Measurements from ENCODE around the gene CBFB.

CBFB gene

DNA sequence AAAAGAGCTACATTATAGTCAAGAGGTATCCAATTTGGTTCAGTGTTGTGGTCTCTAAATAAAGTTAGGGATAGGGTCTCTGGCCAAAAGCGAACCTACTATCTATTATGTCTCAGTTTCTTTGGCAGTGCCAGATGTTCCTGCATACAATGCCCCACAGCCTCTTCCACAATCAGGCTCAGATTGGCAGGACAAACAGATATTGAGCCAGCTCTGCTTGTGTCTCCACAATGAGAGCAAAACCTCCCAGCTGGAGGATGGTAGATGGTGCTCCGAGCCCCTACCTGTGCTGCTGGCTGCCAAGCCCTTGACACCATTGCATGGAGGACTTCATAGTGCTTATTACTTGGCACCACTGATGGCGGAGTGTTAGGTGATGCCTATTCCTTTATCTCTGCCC, 100.5 kb downstream of the CBFB start:
- no peaks in the 10 kb centered on the region for H3K27me3 ChIP-seq
- no peak overlapping the region for H3K27ac ChIP-seq
- intact Hi-C loops (cut with DNase I; ENCODE audit: low total_unique reads), result no loop called here
- H3K4me1 ChIP-seq, result no peaks in the 10 kb centered on the region
- no peaks in the 10 kb centered on the region for H3K9me3 ChIP-seq
- DNase-seq, result no peak
- TF ChIP-seq, protein P1, sequence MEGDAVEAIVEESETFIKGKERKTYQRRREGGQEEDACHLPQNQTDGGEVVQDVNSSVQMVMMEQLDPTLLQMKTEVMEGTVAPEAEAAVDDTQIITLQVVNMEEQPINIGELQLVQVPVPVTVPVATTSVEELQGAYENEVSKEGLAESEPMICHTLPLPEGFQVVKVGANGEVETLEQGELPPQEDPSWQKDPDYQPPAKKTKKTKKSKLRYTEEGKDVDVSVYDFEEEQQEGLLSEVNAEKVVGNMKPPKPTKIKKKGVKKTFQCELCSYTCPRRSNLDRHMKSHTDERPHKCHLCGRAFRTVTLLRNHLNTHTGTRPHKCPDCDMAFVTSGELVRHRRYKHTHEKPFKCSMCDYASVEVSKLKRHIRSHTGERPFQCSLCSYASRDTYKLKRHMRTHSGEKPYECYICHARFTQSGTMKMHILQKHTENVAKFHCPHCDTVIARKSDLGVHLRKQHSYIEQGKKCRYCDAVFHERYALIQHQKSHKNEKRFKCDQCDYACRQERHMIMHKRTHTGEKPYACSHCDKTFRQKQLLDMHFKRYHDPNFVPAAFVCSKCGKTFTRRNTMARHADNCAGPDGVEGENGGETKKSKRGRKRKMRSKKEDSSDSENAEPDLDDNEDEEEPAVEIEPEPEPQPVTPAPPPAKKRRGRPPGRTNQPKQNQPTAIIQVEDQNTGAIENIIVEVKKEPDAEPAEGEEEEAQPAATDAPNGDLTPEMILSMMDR (IDR thresholded peaks at IDR 0.05), result no peak
- H3K36me3 ChIP-seq, result peaks cover 36 to 99% (median 38%) of the 10 kb centered on the region in 3 donors
- H3K4me3 ChIP-seq, result no peak overlapping the region

DNA sequence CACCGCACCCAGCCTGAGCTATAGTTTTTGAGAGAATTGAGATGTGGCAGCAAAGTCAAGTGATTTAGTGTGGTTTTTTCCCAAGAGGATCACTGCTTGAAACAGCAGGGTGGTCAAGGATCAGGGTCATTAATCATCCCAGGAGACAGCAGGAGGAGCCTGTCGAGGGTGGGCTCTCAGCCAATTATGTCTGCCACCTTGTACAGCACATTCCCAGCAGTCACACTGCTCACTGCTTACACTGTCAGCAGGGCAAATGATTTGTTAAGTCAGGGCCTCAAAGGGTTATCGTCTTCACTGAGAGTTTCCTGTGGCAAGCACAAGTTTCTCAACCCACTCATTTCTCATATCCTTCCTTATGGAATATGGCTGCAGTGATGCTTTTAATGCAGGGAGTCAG, 108.7 kb downstream of the CBFB start:
- intact Hi-C loops (cut with DNase I; ENCODE audit: low total_unique reads), result no loop called here
- Histone ChIP-seq H3K4me3 (no peak overlapping the region), H3K36me3 (peaks cover 88 to 99% (median 95%) of the 10 kb centered on the region in 3 donors), H3K27ac (no peak overlapping the region), H3K4me1 (no peaks in the 10 kb centered on the region), H3K27me3 (no peaks in the 10 kb centered on the region), H3K9me3 (no peaks in the 10 kb centered on the region)
- no peak for DNase-seq
- TF ChIP-seq, protein P1 (IDR thresholded peaks at IDR 0.05), result no peak

DNA sequence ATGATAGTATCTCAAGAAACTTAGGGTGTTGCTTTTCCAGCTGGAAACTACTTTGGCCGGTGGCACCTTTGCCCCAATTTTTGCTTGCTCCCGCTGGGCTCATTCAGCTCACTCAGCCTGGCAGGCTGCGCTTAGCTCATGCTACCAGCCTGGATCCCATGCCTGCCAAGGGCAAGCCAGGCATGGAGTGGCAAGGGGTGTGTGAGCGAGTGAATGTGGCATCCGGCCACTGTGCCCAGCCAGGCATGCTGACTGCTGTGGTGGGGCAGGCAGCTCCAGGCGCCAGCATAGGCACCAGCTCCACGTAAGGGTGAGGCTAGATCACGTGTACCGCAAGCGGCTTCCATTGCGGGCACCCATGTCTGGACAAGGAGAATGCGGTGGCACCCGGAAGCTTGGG, 112.4 kb downstream of the CBFB start:
- intact Hi-C loops (cut with DNase I; ENCODE audit: low total_unique reads), result no loop called here
- no peak overlapping the region for H3K4me3 ChIP-seq
- H3K27me3 ChIP-seq, result no peaks in the 10 kb centered on the region
- no peak overlapping the region for H3K27ac ChIP-seq
- TF ChIP-seq, protein P1 (IDR thresholded peaks at IDR 0.05), result no peak
- H3K4me1 ChIP-seq, result no peaks in the 10 kb centered on the region
- peaks cover 90 to 99% (median 93%) of the 10 kb centered on the region in 3 donors for H3K36me3 ChIP-seq
- H3K9me3 ChIP-seq, result no peaks in the 10 kb centered on the region
- DNase-seq, result no peak

DNA sequence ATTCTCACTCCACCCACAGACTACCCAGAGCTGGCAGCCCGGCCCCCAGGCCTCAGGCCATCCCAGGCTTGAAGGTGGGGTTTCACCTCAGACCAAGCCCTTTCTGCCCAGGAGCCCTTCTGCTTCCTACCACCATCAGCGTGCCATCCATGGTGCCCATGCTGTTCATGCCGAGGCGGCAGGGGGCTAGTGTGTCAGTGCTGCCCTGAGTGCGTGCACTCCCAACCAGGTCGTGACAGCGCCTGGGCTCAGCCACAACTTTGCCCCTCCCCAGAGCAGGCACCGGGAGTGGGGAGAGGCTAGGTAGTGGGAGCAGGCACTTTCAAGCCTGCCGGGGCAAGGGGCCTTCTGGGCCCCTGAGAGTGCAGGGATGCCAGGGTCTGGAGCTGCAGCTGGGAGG, 113.4 kb downstream of the CBFB start:
- intact Hi-C loops (cut with DNase I; ENCODE audit: low total_unique reads), result no loop called here
- no peaks in the 10 kb centered on the region for H3K9me3 ChIP-seq
- TF ChIP-seq, protein P1 (IDR thresholded peaks at IDR 0.05), result no peak
- no peak overlapping the region for H3K27ac ChIP-seq
- no peak for DNase-seq
- H3K27me3 ChIP-seq, result no peaks in the 10 kb centered on the region
- peaks cover 82 to 99% (median 95%) of the 10 kb centered on the region in 3 donors for H3K36me3 ChIP-seq
- no peak overlapping the region for H3K4me3 ChIP-seq
- H3K4me1 ChIP-seq, result no peaks in the 10 kb centered on the region

DNA sequence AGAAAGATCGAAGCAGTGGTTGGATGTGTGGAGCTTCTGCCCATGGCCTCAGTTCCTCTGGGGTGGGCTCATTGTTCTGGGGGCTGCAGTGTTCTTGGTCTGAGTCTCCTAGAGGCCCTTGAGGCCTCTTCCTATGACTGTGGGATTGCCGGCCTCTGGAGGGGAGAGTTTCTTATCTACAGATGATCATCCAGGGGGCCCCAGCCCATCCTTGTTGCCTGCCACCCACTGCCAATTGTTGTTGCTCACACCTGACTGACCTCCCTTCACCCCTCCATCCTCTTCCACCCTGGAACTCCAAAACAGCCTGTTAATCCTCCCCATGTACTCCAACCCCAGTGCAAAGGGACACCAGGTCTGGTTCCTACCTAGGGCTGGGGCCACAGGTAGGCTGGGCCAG, 116.0 kb downstream of the CBFB start:
- Histone ChIP-seq H3K27me3 (no peaks in the 10 kb centered on the region), H3K9me3 (no peaks in the 10 kb centered on the region), H3K4me1 (peaks cover 0 to 4% (median under 1%) of the 10 kb centered on the region in 4 donors), H3K4me3 (no peak overlapping the region), H3K27ac (no peak overlapping the region), H3K36me3 (peaks cover 59 to 92% (median 79%) of the 10 kb centered on the region in 3 donors)
- DNase-seq, result no peak
- intact Hi-C loops (cut with DNase I; ENCODE audit: low total_unique reads), result no loop called here
- TF ChIP-seq, protein P1 (IDR thresholded peaks at IDR 0.05), result no peak

DNA sequence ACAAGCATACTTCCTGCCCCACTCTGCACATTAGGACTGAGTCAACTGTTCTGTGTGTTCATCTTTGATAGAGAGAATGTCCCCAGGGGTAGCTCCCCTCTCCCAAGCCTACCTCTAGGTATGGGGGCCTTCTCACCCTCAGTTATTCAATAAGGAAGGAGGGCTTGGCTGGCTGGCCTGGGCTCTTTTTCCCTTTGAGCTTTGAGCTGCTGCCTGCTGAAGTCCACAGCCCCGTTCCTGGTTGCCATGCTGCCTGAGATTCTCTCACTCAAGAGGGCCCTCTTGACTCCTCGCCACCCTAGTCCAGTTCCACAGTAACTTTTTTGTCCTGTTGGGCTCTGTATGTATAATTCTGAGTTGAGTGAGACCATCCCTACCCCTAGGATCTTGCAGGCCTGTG, 116.8 kb downstream of the CBFB start:
- Histone ChIP-seq H3K36me3 (peaks cover 50 to 84% (median 71%) of the 10 kb centered on the region in 3 donors), H3K27me3 (no peaks in the 10 kb centered on the region), H3K27ac (no peak overlapping the region), H3K4me1 (peaks cover 0 to 12% (median 8%) of the 10 kb centered on the region in 4 donors), H3K9me3 (no peaks in the 10 kb centered on the region), H3K4me3 (no peak overlapping the region)
- DNase-seq, result no peak
- intact Hi-C loops (cut with DNase I; ENCODE audit: low total_unique reads), result no loop called here
- TF ChIP-seq, protein P1 (IDR thresholded peaks at IDR 0.05), result no peak
